WTC11 (cell line): ENCODE results near the gene ARHGAP26.

ENCODE experiments used
- CREB1 ChIP-seq: sonication (generic); formaldehyde crosslinking; IDR thresholded peaks from 2 replicates; pipeline ENCODE4 v1.8.0; 2023; ENCODE audit warnings: mild to moderate bottlenecking, missing genetic modification reagents
- MXD4 ChIP-seq: fragments of 250-450 bp; sonication (Bioruptor Pico); IDR thresholded peaks from 2 replicates; pipeline ENCODE4 v1.8.0; 2021; ENCODE audit warnings: mild to moderate bottlenecking, moderate library complexity, borderline replicate concordance
- NFE2L1 ChIP-seq: sonication (generic); formaldehyde crosslinking; IDR thresholded peaks from 2 replicates; pipeline ENCODE4 v1.8.1; 2023; ENCODE audit warnings: missing genetic modification reagents
- NR1H2 ChIP-seq: sonication (generic); formaldehyde crosslinking; IDR thresholded peaks from 2 replicates; pipeline ENCODE4 v1.9.0; 2021; ENCODE audit warnings: mild to moderate bottlenecking, moderate library complexity, missing genetic modification reagents
- SP1 ChIP-seq: sonication (generic); formaldehyde crosslinking; conservative IDR thresholded peaks from 2 replicates; pipeline ENCODE4 v1.8.1; 2022; ENCODE audit warnings: missing genetic modification reagents
- TCF7 ChIP-seq: sonication (generic); formaldehyde crosslinking; IDR thresholded peaks from 2 replicates; pipeline ENCODE4 v1.8.0; 2022; ENCODE audit warnings: mild to moderate bottlenecking, low read depth, missing genetic modification reagents, moderate library complexity
- ZNF121 ChIP-seq: sonication (generic); formaldehyde crosslinking; IDR thresholded peaks from 2 replicates; pipeline ENCODE4 v1.8.0; 2023; ENCODE audit warnings: missing genetic modification reagents
- ZNF138 ChIP-seq: sonication (generic); formaldehyde crosslinking; conservative IDR thresholded peaks from 2 replicates; pipeline ENCODE4 v1.8.1; 2022; ENCODE audit warnings: mild to moderate bottlenecking, moderate library complexity, missing genetic modification reagents
- TF ChIP-seq, protein P1 (sequence below): fragments of 200-600 bp; IDR thresholded peaks from 2 replicates; pipeline ENCODE4 v1.8.0; 2022; ENCODE audit warnings: antibody characterized with exemption
- TF ChIP-seq, protein P2 (sequence below): sonication (generic); formaldehyde crosslinking; conservative IDR thresholded peaks from 2 replicates; pipeline ENCODE4 v1.8.1; 2022; ENCODE audit warnings: mild to moderate bottlenecking, missing genetic modification reagents
- TF ChIP-seq, protein P3 (sequence below): sonication (generic); formaldehyde crosslinking; IDR thresholded peaks from 2 replicates; pipeline ENCODE4 v1.8.1; 2022; ENCODE audit warnings: low read depth, mild to moderate bottlenecking, moderate library complexity, missing genetic modification reagents, borderline replicate concordance
- TF ChIP-seq, protein P4 (sequence below): sonication (generic); formaldehyde crosslinking; IDR thresholded peaks from 2 replicates; pipeline ENCODE4 v1.8.1; 2022; ENCODE audit warnings: low read depth, missing genetic modification reagents, borderline replicate concordance
- TF ChIP-seq, protein P5 (sequence below): sonication (generic); formaldehyde crosslinking; IDR thresholded peaks from 2 replicates; pipeline ENCODE4 v1.8.1; 2022; ENCODE audit warnings: mild to moderate bottlenecking, moderate library complexity, missing genetic modification reagents
- TF ChIP-seq, protein P6 (sequence below): sonication (generic); formaldehyde crosslinking; IDR thresholded peaks from 2 replicates; pipeline ENCODE4 v1.8.1; 2023; ENCODE audit warnings: mild to moderate bottlenecking, missing genetic modification reagents, moderate library complexity

DNA sequence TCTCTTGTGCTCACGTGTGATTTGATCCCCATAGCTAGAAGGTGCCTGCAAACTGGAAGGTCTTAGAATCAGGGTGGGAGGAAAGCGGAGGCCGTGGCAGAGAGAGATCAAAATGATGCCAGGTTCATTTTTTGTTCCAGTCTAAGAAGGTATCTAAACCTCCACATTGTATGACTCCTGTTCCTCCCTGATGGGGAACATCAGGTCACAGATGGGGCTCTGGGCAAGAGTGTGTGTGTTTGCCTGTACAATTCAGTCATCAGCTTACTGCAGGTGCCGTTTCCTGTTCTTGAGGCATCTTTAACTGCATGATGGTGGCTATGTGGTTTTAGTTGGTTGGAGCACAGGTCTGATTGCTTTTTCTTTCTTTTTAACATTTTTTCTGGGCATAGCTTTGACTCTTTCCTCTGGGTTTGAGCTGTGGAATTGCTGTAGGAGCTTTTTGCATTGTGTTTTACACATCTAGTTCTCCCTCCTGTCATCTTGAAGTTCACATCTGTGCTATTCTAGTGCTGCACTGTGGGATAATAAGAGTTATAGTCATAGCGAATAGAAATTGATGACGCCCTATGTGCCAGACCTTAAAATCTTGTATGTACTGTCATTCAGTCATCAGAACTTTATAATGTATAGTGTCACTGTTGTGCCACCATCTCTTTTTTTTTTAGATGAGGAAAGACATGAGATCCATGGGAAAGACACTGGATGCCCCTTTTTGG lies 30.8 kb downstream of the ARHGAP26 start:
- no peak for TF ChIP-seq NR1H2
- TF ChIP-seq SP1 (CRISPR knock-in tag) = no peak
- TF ChIP-seq, protein P1, sequence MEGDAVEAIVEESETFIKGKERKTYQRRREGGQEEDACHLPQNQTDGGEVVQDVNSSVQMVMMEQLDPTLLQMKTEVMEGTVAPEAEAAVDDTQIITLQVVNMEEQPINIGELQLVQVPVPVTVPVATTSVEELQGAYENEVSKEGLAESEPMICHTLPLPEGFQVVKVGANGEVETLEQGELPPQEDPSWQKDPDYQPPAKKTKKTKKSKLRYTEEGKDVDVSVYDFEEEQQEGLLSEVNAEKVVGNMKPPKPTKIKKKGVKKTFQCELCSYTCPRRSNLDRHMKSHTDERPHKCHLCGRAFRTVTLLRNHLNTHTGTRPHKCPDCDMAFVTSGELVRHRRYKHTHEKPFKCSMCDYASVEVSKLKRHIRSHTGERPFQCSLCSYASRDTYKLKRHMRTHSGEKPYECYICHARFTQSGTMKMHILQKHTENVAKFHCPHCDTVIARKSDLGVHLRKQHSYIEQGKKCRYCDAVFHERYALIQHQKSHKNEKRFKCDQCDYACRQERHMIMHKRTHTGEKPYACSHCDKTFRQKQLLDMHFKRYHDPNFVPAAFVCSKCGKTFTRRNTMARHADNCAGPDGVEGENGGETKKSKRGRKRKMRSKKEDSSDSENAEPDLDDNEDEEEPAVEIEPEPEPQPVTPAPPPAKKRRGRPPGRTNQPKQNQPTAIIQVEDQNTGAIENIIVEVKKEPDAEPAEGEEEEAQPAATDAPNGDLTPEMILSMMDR = no peak
- TF ChIP-seq, protein P2, sequence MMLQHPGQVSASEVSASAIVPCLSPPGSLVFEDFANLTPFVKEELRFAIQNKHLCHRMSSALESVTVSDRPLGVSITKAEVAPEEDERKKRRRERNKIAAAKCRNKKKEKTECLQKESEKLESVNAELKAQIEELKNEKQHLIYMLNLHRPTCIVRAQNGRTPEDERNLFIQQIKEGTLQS = no peak
- TF ChIP-seq ZNF121 (CRISPR knock-in tag) = no peak
- no peak for TF ChIP-seq NFE2L1 (CRISPR knock-in tag)
- TF ChIP-seq, protein P3, sequence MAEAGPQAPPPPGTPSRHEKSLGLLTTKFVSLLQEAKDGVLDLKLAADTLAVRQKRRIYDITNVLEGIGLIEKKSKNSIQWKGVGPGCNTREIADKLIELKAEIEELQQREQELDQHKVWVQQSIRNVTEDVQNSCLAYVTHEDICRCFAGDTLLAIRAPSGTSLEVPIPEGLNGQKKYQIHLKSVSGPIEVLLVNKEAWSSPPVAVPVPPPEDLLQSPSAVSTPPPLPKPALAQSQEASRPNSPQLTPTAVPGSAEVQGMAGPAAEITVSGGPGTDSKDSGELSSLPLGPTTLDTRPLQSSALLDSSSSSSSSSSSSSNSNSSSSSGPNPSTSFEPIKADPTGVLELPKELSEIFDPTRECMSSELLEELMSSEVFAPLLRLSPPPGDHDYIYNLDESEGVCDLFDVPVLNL (CRISPR knock-in tag) = no peak
- TF ChIP-seq MXD4 = no peak
- no peak for TF ChIP-seq ZNF138
- TF ChIP-seq TCF7 (CRISPR knock-in tag) = no peak
- no peak for TF ChIP-seq CREB1
- TF ChIP-seq, protein P4, sequence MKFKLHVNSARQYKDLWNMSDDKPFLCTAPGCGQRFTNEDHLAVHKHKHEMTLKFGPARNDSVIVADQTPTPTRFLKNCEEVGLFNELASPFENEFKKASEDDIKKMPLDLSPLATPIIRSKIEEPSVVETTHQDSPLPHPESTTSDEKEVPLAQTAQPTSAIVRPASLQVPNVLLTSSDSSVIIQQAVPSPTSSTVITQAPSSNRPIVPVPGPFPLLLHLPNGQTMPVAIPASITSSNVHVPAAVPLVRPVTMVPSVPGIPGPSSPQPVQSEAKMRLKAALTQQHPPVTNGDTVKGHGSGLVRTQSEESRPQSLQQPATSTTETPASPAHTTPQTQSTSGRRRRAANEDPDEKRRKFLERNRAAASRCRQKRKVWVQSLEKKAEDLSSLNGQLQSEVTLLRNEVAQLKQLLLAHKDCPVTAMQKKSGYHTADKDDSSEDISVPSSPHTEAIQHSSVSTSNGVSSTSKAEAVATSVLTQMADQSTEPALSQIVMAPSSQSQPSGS (CRISPR knock-in tag) = no peak
- TF ChIP-seq, protein P5, sequence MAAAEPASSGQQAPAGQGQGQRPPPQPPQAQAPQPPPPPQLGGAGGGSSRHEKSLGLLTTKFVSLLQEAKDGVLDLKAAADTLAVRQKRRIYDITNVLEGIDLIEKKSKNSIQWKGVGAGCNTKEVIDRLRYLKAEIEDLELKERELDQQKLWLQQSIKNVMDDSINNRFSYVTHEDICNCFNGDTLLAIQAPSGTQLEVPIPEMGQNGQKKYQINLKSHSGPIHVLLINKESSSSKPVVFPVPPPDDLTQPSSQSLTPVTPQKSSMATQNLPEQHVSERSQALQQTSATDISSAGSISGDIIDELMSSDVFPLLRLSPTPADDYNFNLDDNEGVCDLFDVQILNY (CRISPR knock-in tag) = no peak
- TF ChIP-seq, protein P6, sequence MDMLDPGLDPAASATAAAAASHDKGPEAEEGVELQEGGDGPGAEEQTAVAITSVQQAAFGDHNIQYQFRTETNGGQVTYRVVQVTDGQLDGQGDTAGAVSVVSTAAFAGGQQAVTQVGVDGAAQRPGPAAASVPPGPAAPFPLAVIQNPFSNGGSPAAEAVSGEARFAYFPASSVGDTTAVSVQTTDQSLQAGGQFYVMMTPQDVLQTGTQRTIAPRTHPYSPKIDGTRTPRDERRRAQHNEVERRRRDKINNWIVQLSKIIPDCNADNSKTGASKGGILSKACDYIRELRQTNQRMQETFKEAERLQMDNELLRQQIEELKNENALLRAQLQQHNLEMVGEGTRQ (CRISPR knock-in tag) = no peak
